K562 (cell line): Measurements from ENCODE around the gene SLCO3A1. TPM values are rescaled to one million over a fixed set of nuclear protein-coding genes. Genes with fewer than 3 reads are reported as not detected.

Source experiments
- ATAC-seq: fragments of 200-7000 bp; cut with Tn5 transposase; 3 replicates; pipeline ENCODE4 v1.9.1; 2020; ENCODE audit warnings: moderate library complexity
- BruUV-seq: library from RNA; stranded (reverse); fragments of 400-500 nt; replicated peaks from 2 replicates; lab custom pipeline; 2021; lab: Mats Ljungman, UMichigan
- CTCF ChIA-PET: fragments of 300-600 bp; formaldehyde crosslinking; extraction: SDS; loops from one replicate; lab custom pipeline; 2021; ENCODE audit warnings: low intra/inter-chr PET ratio; lab: Yijun Ruan, JAX
- POLR2A ChIA-PET: fragments of 300-600, 350-650 bp; sonication (Branson Sonifier 250); formaldehyde crosslinking; extraction: SDS; loops from one replicate; lab custom pipeline; 2021; ENCODE audit warnings: antibody characterized with exemption, inconsistent platforms; lab: Yijun Ruan, JAX
- DNase-seq, 4 experiments: peaks; one replicate each; pipeline versions ENCODE4 v3.0.0 to v3.0.0-alpha.2; 2011 to 2018; ENCODE audit warnings: low spot score in 3 of 4, mixed read lengths in 3 of 4; ENCODE audit errors: extremely low read depth in 1 of 4
- FAIRE-seq: peaks from 2 replicates; lab custom pipeline; 2011; peaks lifted over from hg19 to GRCh38; lab: Jason Lieb, UNC
- H2AFZ ChIP-seq: 2 replicates; pipeline ENCODE4 v1.6.0; 2011; ENCODE audit warnings: low read depth, low read length, control low read depth, inconsistent platforms
- H3K27ac ChIP-seq: fragments of 200-600 bp; 3 replicates; pipeline ENCODE4 v1.8.0; 2011; ENCODE audit warnings: low read depth, mild to moderate bottlenecking, control low read depth, inconsistent platforms, low read length, moderate library complexity, mixed read lengths; ENCODE audit errors: extremely low read depth
- H3K27me3 ChIP-seq, 2 experiments: fragments of 300-600 bp in 1 of 2; 2 replicates in 1 of 2; 3 replicates in 1 of 2; pipeline versions ENCODE4 v1.6.0 to v1.8.0; 2011; ENCODE audit warnings: inconsistent platforms in 2 of 2, low read length in 2 of 2, mild to moderate bottlenecking in 1 of 2, mixed read lengths in 1 of 2, moderate library complexity in 1 of 2; ENCODE audit not compliant: control insufficient read depth in 2 of 2, insufficient read depth in 2 of 2
- H3K36me3 ChIP-seq: fragments of 300-600 bp; 3 replicates; pipeline ENCODE4 v1.8.0; 2011; ENCODE audit warnings: mild to moderate bottlenecking, low read length, inconsistent platforms; ENCODE audit not compliant: control insufficient read depth, insufficient read depth
- H3K4me1 ChIP-seq, 2 experiments: fragments of 200-600 bp in 1 of 2; replicated peaks in 1 of 2; 2 replicates in 1 of 2; 3 replicates in 1 of 2; pipeline versions ENCODE4 v1.5.1 to v1.8.0; 2011; ENCODE audit warnings: inconsistent platforms in 2 of 2, low read length in 2 of 2, mild to moderate bottlenecking in 1 of 2, mixed read lengths in 1 of 2, moderate library complexity in 1 of 2; ENCODE audit not compliant: control insufficient read depth in 2 of 2, insufficient read depth in 2 of 2
- H3K4me2 ChIP-seq: 2 replicates; pipeline ENCODE4 v1.6.1; 2011; ENCODE audit warnings: low read length, control low read depth, inconsistent platforms, mixed read lengths; ENCODE audit not compliant: insufficient read depth
- H3K4me3 ChIP-seq: fragments of 200-600 bp; sonication (generic), shearing (Covaris generic); 2 replicates; pipeline ENCODE4 v1.5.1; 2016; ENCODE audit warnings: control low read depth, inconsistent platforms
- H3K79me2 ChIP-seq: fragments of 200-600 bp; 3 replicates; pipeline ENCODE4 v1.8.0; 2011; ENCODE audit warnings: low read length, inconsistent platforms; ENCODE audit not compliant: control insufficient read depth, insufficient read depth
- H3K9ac ChIP-seq, 2 experiments: 2 replicates each; pipeline versions ENCODE4 v1.6.0 to v1.6.1; 2011; ENCODE audit warnings: low read depth in 2 of 2, low read length in 2 of 2, control low read depth in 1 of 2, inconsistent platforms in 1 of 2, mild to moderate bottlenecking in 1 of 2, mixed read lengths in 1 of 2; ENCODE audit not compliant: insufficient read depth in 1 of 2
- H3K9me1 ChIP-seq: one replicate; pipeline ENCODE4 v1.6.0; 2011; ENCODE audit warnings: inconsistent platforms, mild to moderate bottlenecking, low read length, moderate library complexity; ENCODE audit not compliant: control insufficient read depth, insufficient read depth
- H3K9me3 ChIP-seq: replicated peaks from 2 replicates; pipeline ENCODE4 v1.5.1; 2011; ENCODE audit warnings: low read depth, low read length, inconsistent platforms; ENCODE audit not compliant: control insufficient read depth, insufficient read depth
- H4K20me1 ChIP-seq: replicated peaks from 2 replicates; pipeline ENCODE4 v1.6.1; 2011; ENCODE audit warnings: low read length, inconsistent platforms, mixed read lengths; ENCODE audit not compliant: control insufficient read depth, insufficient read depth
- AFF4 ChIP-seq: sonication (generic); formaldehyde crosslinking; IDR thresholded peaks from 2 replicates; pipeline ENCODE4 v1.8.0; 2023; ENCODE audit warnings: mild to moderate bottlenecking, missing genetic modification reagents
- CTCF ChIP-seq, 3 experiments: IDR thresholded peaks in 2 of 3; conservative IDR thresholded peaks in 1 of 3; 2 replicates each; pipeline ENCODE4 v1.5.1; 2011 to 2012; ENCODE audit warnings: low read length in 3 of 3, mild to moderate bottlenecking in 3 of 3, control low read depth in 2 of 3, improper control_type of control experiment in 1 of 3, inconsistent platforms in 1 of 3, low read depth in 1 of 3, mixed read lengths in 1 of 3, moderate library complexity in 1 of 3; ENCODE audit not compliant: insufficient read depth in 2 of 3
- DPF2 ChIP-seq: fragments of 450-650 bp; IDR thresholded peaks from 2 replicates; pipeline ENCODE4 v1.6.1; 2016
- EZH2 ChIP-seq: IDR thresholded peaks from 2 replicates; pipeline ENCODE4 v1.6.1; 2012; ENCODE audit warnings: low read depth, mild to moderate bottlenecking, inconsistent platforms, low read length, borderline replicate concordance
- FIP1L1 ChIP-seq: fragments of 200-400 bp; formaldehyde crosslinking; IDR thresholded peaks from 2 replicates; pipeline ENCODE4 v1.6.1; 2018; ENCODE audit warnings: mild to moderate bottlenecking, low read depth, low read length; ENCODE audit not compliant: poor library complexity, severe bottlenecking
- GABPB1 ChIP-seq: sonication (generic); formaldehyde crosslinking; IDR thresholded peaks from 2 replicates; pipeline ENCODE4 v1.8.0; 2022; ENCODE audit warnings: mild to moderate bottlenecking, missing genetic modification reagents
- GATA2 ChIP-seq: sonication (generic); formaldehyde crosslinking; IDR thresholded peaks from 2 replicates; pipeline ENCODE4 v1.4.0; 2020; ENCODE audit warnings: mild to moderate bottlenecking, missing genetic modification reagents
- HDAC1 ChIP-seq, 2 experiments: fragments of 450-650 bp; IDR thresholded peaks; 2 replicates each; pipeline ENCODE4 v1.6.1; 2016 to 2017; ENCODE audit warnings: inconsistent platforms in 1 of 2, mild to moderate bottlenecking in 1 of 2, moderate library complexity in 1 of 2
- HIVEP1 ChIP-seq: fragments of 250-450 bp; sonication (Bioruptor Pico); IDR thresholded peaks from 2 replicates; pipeline ENCODE4 v1.4.0; 2020; ENCODE audit warnings: mild to moderate bottlenecking
- HMGXB4 ChIP-seq: sonication (generic); formaldehyde crosslinking; IDR thresholded peaks from 2 replicates; pipeline ENCODE4 v1.8.1; 2023; ENCODE audit warnings: mild to moderate bottlenecking, missing genetic modification reagents
- HNRNPLL ChIP-seq: fragments of 200-400 bp; formaldehyde crosslinking; IDR thresholded peaks from 2 replicates; pipeline ENCODE4 v1.6.1; 2017; ENCODE audit warnings: low read length, low read depth, mild to moderate bottlenecking; ENCODE audit not compliant: poor library complexity, severe bottlenecking
- HOXB6 ChIP-seq: fragments of 250-450 bp; sonication (Bioruptor Pico); IDR thresholded peaks from 2 replicates; pipeline ENCODE4 v1.5.1; 2022; ENCODE audit warnings: mild to moderate bottlenecking, borderline replicate concordance
- XRCC5 ChIP-seq: fragments of 200-400 bp; formaldehyde crosslinking; IDR thresholded peaks from 2 replicates; pipeline ENCODE4 v1.6.1; 2017; ENCODE audit warnings: low read depth, mild to moderate bottlenecking, low read length
- ZNF124 ChIP-seq: sonication (generic); formaldehyde crosslinking; IDR thresholded peaks from 2 replicates; pipeline ENCODE4 v1.8.1; 2022; ENCODE audit warnings: missing genetic modification reagents
- WGBS: fragments of 100-300 bp; shearing (Covaris generic); methylation state at CpG from one replicate; pipeline ENCODE4 v1.1.6; 2016; ENCODE audit warnings: low coverage, mixed read lengths; ENCODE audit not compliant: insufficient coverage; ENCODE audit errors: missing lambda C conversion rate; 5-methylcytosine and 5-hydroxymethylcytosine counted together
- in situ Hi-C: fragments of 300-500 bp; cut with MboI; formaldehyde crosslinking; loops from 4 replicates; pipeline ENCODE4 v1.15.0; 2018; ENCODE audit warnings: inconsistent platforms, mixed read lengths
- intact Hi-C: fragments of 100-400 bp; cut with micrococcal nuclease; formaldehyde crosslinking; loops from 2 replicates; pipeline ENCODE4 v1.14.2; 2022
- polyA plus RNA-seq, 8 experiments: library from polyadenylated mRNA; depleted of rRNA in 4 of 8; stranded (reverse) in 5 of 8; unstranded in 3 of 8; fragments of >200 nt; fragmentation: Nextera tagmentation in 2 of 8; fragmentation: Illumina TruSeq in 1 of 8; extraction: Ambion mirVana in 2 of 8; extraction: Trizol in 1 of 8; gene quantifications; 2 replicates each; pipeline versions ENCODE4 v1.2.1 to v1.2.3, GENCODE V29; 2011 to 2014; ENCODE audit warnings: inconsistent platforms in 1 of 8, missing spikeins in 1 of 8
- total RNA-seq, 7 experiments: library from RNA; depleted of rRNA in 6 of 7; stranded (reverse); fragments of >200 nt in 6 of 7; fragmentation: Illumina TruSeq in 2 of 7; extraction: Trizol in 2 of 7; gene quantifications; 2 replicates each; pipeline versions ENCODE4 v1.2.1 to v1.2.3, GENCODE V29; 2011 to 2021; ENCODE audit warnings: low replicate concordance in 1 of 7

The SLCO3A1 gene
- total and polyA plus RNA-seq, 9 of the 15 experiments (the other 6 are each of a cell fraction or from before 2014, with no cell fraction given): 0.01 to 0.84 (median 0.06) TPM; not detected in 3

GRCh38 chr15:91967935-91968606 is 114.6 kb downstream of the SLCO3A1 start (continued):
- TF ChIP-seq GABPB1 (no peak), EZH2 (no peak), HMGXB4 (no peak), HNRNPLL (no peak), XRCC5 (no peak), HDAC1 (IDR thresholded peaks at IDR 0.05) (no peak), HIVEP1 (no peak), DPF2 (no peak), GATA2 (CRISPR knock-in tag) (no peak)

- intact Hi-C loops: no loop called here
- H3K9me3 ChIP-seq: no peaks in the 10 kb centered on the region
- peak; percentile 47; the same call in 1 of the 3 replicates for ATAC-seq
- H3K36me3 ChIP-seq: no peaks in the 10 kb centered on the region
- no peaks in the 10 kb centered on the region for H3K79me2 ChIP-seq
- CTCF ChIA-PET: no interaction called here
- 13% methylated on average over 14 of the region's 14 CpGs for WGBS
- BruUV-seq: no TSS peak
- no peak for TF ChIP-seq AFF4 (CRISPR knock-in tag)
- TF ChIP-seq FIP1L1: no peak
- no peak for TF ChIP-seq HOXB6 (CRISPR knock-in tag)
- TF ChIP-seq CTCF (IDR thresholded peaks at IDR 0.05 in 2 of 3, conservative IDR thresholded peaks at IDR 0.05 in 1 of 3; ENCODE audit: insufficient read depth in 2 of 3, low read depth in 1 of 3, low read length in 3 of 3): peak; percentile 32 to 42 (median 32); a peak in 3 of 6 replicates
- no peak for TF ChIP-seq ZNF124 (CRISPR knock-in tag)
- TF ChIP-seq, all 486 proteins: peak for 1
- no peak overlapping the region for H2AFZ ChIP-seq
- H3K4me2 ChIP-seq: no peak overlapping the region
- DNase-seq: no peak
- POLR2A ChIA-PET: no interaction called here
- no peaks in the 10 kb centered on the region for H4K20me1 ChIP-seq
- H3K27ac ChIP-seq: no peak overlapping the region
- in situ Hi-C loops: no loop called here
- H3K9ac ChIP-seq: no peak overlapping the region
- no peak overlapping the region for H3K4me3 ChIP-seq
- no peak for FAIRE-seq
- H3K27me3 ChIP-seq: peaks cover 0 to 28% of the 10 kb centered on the region in 2 experiments; a peak in 2 of 5 replicates
- no peaks in the 10 kb centered on the region; a peak in 1 of 5 replicates for H3K4me1 ChIP-seq
- no peaks in the 10 kb centered on the region for H3K9me1 ChIP-seq
These were observed 115.1 kb downstream of the SLCO3A1 start for GRCh38 chr15:91968610-91969009.
